DND-41 (cell line): ENCODE data around the gene CABP4.
A peak's percentile ranks its signal among the peaks of the same experiment; 100 is the strongest.
"Not testable (repeated sequence)": the region's sequence is repeated elsewhere in the genome, so short reads cannot be mapped to it uniquely, and the experiment has no call there.

ENCODE experiments used
- ATAC-seq: fragments of 200-7000 bp; cut with Tn5 transposase; 3 replicates; pipeline ENCODE4 v1.9.1; 2021; ENCODE audit warnings: low read depth; ENCODE audit not compliant: insufficient read depth
- DNase-seq: peaks from one replicate; pipeline ENCODE4 v3.0.0-alpha.2; 2020
- H2AFZ ChIP-seq: 2 replicates; pipeline ENCODE4 v1.6.0; 2012; ENCODE audit warnings: low read depth, low read length
- H3K27ac ChIP-seq: 2 replicates; pipeline ENCODE4 v1.5.1; 2012; ENCODE audit warnings: low read length, inconsistent platforms
- H3K27me3 ChIP-seq: fragments of 200-600 bp; sonication (generic); 2 replicates; pipeline ENCODE4 v1.6.0; 2012; ENCODE audit warnings: low read length, mild to moderate bottlenecking, inconsistent platforms; ENCODE audit not compliant: insufficient read depth, poor library complexity
- H3K36me3 ChIP-seq: 2 replicates; pipeline ENCODE4 v1.5.1; 2012; ENCODE audit warnings: low read length, inconsistent platforms; ENCODE audit not compliant: insufficient read depth
- H3K4me1 ChIP-seq: 2 replicates; pipeline ENCODE4 v1.5.1; 2012; ENCODE audit warnings: mild to moderate bottlenecking, low read length; ENCODE audit not compliant: insufficient read depth
- H3K4me2 ChIP-seq: 2 replicates; pipeline ENCODE4 v1.6.0; 2012; ENCODE audit warnings: mild to moderate bottlenecking, moderate library complexity, low read length, inconsistent platforms; ENCODE audit not compliant: insufficient read depth
- H3K4me3 ChIP-seq, 2 experiments: fragments of 200-600 bp in 1 of 2; shearing (Covaris generic) in 1 of 2; 2 replicates each; pipeline ENCODE4 v1.5.1; 2012 to 2016; ENCODE audit warnings: inconsistent platforms in 2 of 2, low read length in 2 of 2, mild to moderate bottlenecking in 2 of 2, low read depth in 1 of 2, moderate library complexity in 1 of 2
- H3K79me2 ChIP-seq: 2 replicates; pipeline ENCODE4 v1.6.0; 2012; ENCODE audit warnings: low read length, inconsistent platforms; ENCODE audit not compliant: insufficient read depth
- H3K9ac ChIP-seq: 2 replicates; pipeline ENCODE4 v1.6.0; 2012; ENCODE audit warnings: low read depth, mild to moderate bottlenecking, inconsistent platforms, low read length, moderate library complexity
- H3K9me3 ChIP-seq: 2 replicates; pipeline ENCODE4 v1.5.1; 2012; ENCODE audit warnings: low read length, moderate library complexity, mild to moderate bottlenecking, inconsistent platforms; ENCODE audit not compliant: insufficient read depth, severe bottlenecking
- H4K20me1 ChIP-seq: 2 replicates; pipeline ENCODE4 v1.6.0; 2012; ENCODE audit warnings: low read length; ENCODE audit not compliant: insufficient read depth
- EZH2 ChIP-seq: IDR thresholded peaks from 3 replicates; pipeline ENCODE4 v1.6.1; 2012; ENCODE audit warnings: borderline replicate concordance, low read depth, mild to moderate bottlenecking, moderate library complexity, low read length, inconsistent platforms; ENCODE audit not compliant: severe bottlenecking
- TF ChIP-seq, protein P1 (sequence below): IDR thresholded peaks from 2 replicates; pipeline ENCODE4 v1.5.1; 2012; ENCODE audit warnings: borderline replicate concordance, low read length, moderate library complexity, mild to moderate bottlenecking; ENCODE audit not compliant: poor library complexity, severe bottlenecking; ENCODE audit errors: extremely low read depth

CABP4 gene

DNA sequence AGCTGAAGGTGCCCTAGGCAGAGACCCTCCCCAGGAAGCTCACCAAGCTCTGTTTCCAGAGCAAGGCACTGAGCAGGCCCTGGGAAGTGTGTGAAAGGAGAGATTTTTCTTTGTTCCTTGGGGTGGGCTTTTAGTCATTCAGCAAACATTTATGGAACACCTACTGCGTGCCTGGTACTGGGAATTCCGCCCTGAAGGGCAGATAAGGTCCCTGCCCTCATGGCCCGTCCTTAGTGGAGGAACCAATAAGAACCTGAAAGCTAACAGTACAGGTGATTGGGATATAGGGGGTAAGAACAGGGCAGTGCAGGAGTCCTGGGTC lies 10.0 kb downstream of the CABP4 start:
- Histone ChIP-seq H3K4me3 (peak overlapping the region; percentile 73 to 89), H3K4me2 (peak overlapping the region; percentile 75), H2AFZ (peak overlapping the region; percentile 88), H3K36me3 (peaks cover 12% of the 10 kb centered on the region; the same call in 1 of the 2 replicates), H3K27ac (peak overlapping the region; percentile 97), H3K9ac (peak overlapping the region; percentile 92), H4K20me1 (no peaks in the 10 kb centered on the region), H3K79me2 (peaks cover 38% of the 10 kb centered on the region), H3K27me3 (no peaks in the 10 kb centered on the region), H3K9me3 (no peaks in the 10 kb centered on the region), H3K4me1 (peaks cover 54% of the 10 kb centered on the region)
- ATAC-seq (no peak), DNase-seq (no peak)
- TF ChIP-seq, protein P1, sequence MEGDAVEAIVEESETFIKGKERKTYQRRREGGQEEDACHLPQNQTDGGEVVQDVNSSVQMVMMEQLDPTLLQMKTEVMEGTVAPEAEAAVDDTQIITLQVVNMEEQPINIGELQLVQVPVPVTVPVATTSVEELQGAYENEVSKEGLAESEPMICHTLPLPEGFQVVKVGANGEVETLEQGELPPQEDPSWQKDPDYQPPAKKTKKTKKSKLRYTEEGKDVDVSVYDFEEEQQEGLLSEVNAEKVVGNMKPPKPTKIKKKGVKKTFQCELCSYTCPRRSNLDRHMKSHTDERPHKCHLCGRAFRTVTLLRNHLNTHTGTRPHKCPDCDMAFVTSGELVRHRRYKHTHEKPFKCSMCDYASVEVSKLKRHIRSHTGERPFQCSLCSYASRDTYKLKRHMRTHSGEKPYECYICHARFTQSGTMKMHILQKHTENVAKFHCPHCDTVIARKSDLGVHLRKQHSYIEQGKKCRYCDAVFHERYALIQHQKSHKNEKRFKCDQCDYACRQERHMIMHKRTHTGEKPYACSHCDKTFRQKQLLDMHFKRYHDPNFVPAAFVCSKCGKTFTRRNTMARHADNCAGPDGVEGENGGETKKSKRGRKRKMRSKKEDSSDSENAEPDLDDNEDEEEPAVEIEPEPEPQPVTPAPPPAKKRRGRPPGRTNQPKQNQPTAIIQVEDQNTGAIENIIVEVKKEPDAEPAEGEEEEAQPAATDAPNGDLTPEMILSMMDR: no peak
- no peak for TF ChIP-seq EZH2

DNA sequence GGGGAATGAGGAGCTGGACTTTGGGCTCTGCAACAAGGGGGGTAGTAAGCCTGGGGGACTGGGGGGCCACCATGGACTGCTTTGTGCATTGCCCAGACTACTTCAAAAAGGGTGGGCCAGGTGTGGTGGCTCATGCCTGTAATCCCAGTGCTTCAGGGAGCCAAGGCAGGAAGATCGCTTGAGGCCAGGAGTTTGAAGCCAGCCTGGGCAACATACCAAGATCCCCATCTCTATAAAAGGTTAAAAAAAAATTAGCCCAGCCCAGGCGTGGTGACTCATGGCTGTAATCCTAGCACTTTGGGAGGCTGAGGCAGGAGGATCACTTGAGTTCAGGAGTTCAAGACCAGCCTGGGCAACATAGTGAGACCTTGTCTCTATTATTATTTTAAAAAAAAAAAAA lies 10.4 kb downstream of the CABP4 start:
- H3K27me3 ChIP-seq, H3K9me3 ChIP-seq, ATAC-seq, DNase-seq, H2AFZ ChIP-seq, H4K20me1 ChIP-seq: not testable (repeated sequence)
- peak overlapping the region; percentile 73 to 89; a peak in 3 of 4 replicates for H3K4me3 ChIP-seq
- H3K79me2 ChIP-seq: peaks cover 38% of the 10 kb centered on the region
- H3K27ac ChIP-seq: peak overlapping the region; percentile 97
- H3K36me3 ChIP-seq: peaks cover 12% of the 10 kb centered on the region; the same call in 1 of the 2 replicates
- peak overlapping the region; percentile 92 for H3K9ac ChIP-seq
- H3K4me1 ChIP-seq: peaks cover 54% of the 10 kb centered on the region
- peak overlapping the region; percentile 75 for H3K4me2 ChIP-seq

DNA sequence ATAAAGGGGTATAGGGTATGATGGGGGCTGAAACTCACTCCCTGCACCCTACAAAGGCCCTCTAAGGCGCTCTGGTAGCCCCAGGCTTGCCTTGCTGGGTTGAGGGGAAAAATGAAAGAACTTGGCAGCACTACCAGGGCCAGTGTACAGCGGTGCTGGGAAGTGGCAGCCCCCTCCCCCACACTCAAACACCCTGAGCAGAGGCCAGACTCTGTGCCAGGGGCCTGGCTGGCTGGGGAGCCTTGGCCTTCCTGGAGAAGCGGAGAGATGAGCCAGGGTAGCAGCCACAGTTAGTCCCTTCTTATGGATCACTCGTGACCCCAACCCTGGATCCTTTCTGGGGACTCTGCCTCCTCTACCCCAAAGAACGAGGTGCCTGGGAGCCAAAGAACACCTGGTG lies 11.2 kb downstream of the CABP4 start:
- H3K4me2 ChIP-seq: peak overlapping the region; percentile 14; the same call in 1 of the 2 replicates
- H3K9ac ChIP-seq: peak overlapping the region; percentile 95
- no peaks in the 10 kb centered on the region for H3K9me3 ChIP-seq
- no peak overlapping the region for H3K4me3 ChIP-seq
- no peak overlapping the region for H2AFZ ChIP-seq
- DNase-seq (no peak), ATAC-seq (no peak)
- peaks cover 12% of the 10 kb centered on the region; the same call in 1 of the 2 replicates for H3K36me3 ChIP-seq
- H3K4me1 ChIP-seq: peaks cover 54% of the 10 kb centered on the region
- H3K27me3 ChIP-seq: no peaks in the 10 kb centered on the region
- H3K79me2 ChIP-seq: peaks cover 38% of the 10 kb centered on the region
- no peaks in the 10 kb centered on the region for H4K20me1 ChIP-seq
- peak overlapping the region; percentile 45 for H3K27ac ChIP-seq
- TF ChIP-seq, protein P1: no peak
- no peak for TF ChIP-seq EZH2

DNA sequence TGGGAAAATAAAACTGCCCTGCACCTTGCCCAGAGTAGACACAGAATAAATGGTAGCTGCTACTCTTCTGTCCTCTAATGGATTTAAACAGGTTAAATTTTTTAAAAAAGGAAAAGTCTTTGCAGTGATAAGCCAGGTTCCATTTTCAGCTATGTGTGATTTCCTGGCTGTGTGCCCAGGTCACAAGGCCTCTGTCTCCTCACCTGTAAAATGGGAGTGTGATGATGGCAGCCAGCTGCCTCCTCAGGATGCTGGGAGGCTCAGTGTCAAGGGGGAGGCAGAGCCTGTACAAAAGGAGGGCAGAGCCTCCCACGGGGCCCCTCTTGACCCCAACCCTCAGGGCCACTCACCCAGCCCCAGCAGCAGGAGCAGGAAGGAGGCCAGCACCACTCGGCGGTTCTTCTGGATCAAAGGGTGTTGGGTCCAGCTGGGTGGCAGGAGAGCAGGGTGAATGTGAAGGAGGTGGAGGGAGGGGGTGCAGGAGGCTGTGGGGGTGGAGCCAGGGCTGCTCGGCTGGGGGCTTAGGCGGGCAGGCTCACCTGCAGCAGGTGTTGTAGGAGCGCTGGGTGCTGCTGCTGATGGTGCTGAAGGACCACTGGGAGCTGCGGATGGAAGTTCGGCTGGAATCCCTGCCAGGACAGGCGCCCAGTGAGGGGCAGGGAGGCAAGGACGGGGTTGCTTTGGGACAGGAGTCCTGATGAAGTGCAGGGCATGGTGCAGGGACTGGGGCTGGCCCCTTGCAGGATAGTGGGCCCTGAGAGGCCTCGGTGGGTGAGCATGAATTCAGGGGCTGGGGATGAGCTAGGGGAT lies 12.0 kb downstream of the CABP4 start:
- no peak for TF ChIP-seq EZH2
- TF ChIP-seq, protein P1: no peak
- ATAC-seq (no peak), DNase-seq (peak; percentile 4)
- peaks cover 54% of the 10 kb centered on the region for H3K4me1 ChIP-seq
- H3K9me3 ChIP-seq: no peaks in the 10 kb centered on the region
- peaks cover 38% of the 10 kb centered on the region for H3K79me2 ChIP-seq
- peak overlapping the region; percentile 87 for H3K27ac ChIP-seq
- no peaks in the 10 kb centered on the region for H4K20me1 ChIP-seq
- H3K27me3 ChIP-seq: no peaks in the 10 kb centered on the region
- peak overlapping the region; percentile 98 for H3K4me2 ChIP-seq
- H2AFZ ChIP-seq: no peak overlapping the region
- peak overlapping the region; percentile 95 for H3K9ac ChIP-seq
- H3K36me3 ChIP-seq: peaks cover 12% of the 10 kb centered on the region; the same call in 1 of the 2 replicates
- peak overlapping the region in 1 of 2 experiments; percentile 60; a peak in 2 of 4 replicates for H3K4me3 ChIP-seq
